Heart left ventricle (tissue), 13 donors: ENCODE results near the gene CCDC60.

ENCODE experiments used
- CTCF ChIP-seq, 12 donors: fragments of 200-600 bp; sonication (generic) in 4 of 12; IDR thresholded peaks; one replicate each; pipeline versions ENCODE4 v1.5.0 to v1.8.0; 2018 to 2022; ENCODE audit warnings: antibody characterized with exemption in 12 of 12, mild to moderate bottlenecking in 5 of 12
- POLR2A ChIP-seq, 2 donors: fragments of 450-650 bp; IDR thresholded peaks; one replicate each; pipeline ENCODE4 v1.6.1; 2017; ENCODE audit warnings: antibody characterized with exemption in 2 of 2, mild to moderate bottlenecking in 2 of 2, moderate library complexity in 2 of 2
- donor health status: ischemic (EF 13 %, LVEDD 7.1; RV severe dilation, severe dysfunction).
- donor health status: DM: no; HTN: yes; CAD: no.
- donor health status: DM: no; HTN: no; CAD: no.
- donor health status: ischemic (EF 25% LVEDD 6.9; RV normal size, moderate dysfunction).
- donor health status: ischemic (EF 25% LVEDD 5.7; RV mildly dilated, moderate dysfunction).
- donor health status: ischemic (EF 35%, LVEDD 5.7; RV mildly dilated, moderate dysfunction).
- donor health status: nonischemic (EF 11% LVEDD 7.7; RV severe dilation, severe dysfunction).
- donor health status: DM: yes; HTN: yes; CAD: no.
- donor health status: PGD.
- donor health status: ischemic (EF 29% LVEDD 5.4; RV normal size, mild dysfunction).
- donor health status: nonischemic (EF 23%, LVEDD 6.1; RV moderate dilation, normal function).

- TF ChIP-seq CTCF (IDR thresholded peaks at IDR 0.05) (no peak), POLR2A (IDR thresholded peaks at IDR 0.05) (no peak)
Measured at GRCh38 chr12:119463211-119463926, 128.8 kb downstream of the CCDC60 start.
